NK-92 (cell line): Measurements from ENCODE around the gene TBX5.
"Not testable (repeated sequence)": the region's sequence is repeated elsewhere in the genome, so short reads cannot be mapped to it uniquely, and the experiment has no call there.

ENCODE experiments used
- DNase-seq: peaks from one replicate; lab custom pipeline; 2025; ENCODE audit not compliant: unreplicated experiment; lab: John Stamatoyannopoulos, UW

The TBX5 gene

DNA sequence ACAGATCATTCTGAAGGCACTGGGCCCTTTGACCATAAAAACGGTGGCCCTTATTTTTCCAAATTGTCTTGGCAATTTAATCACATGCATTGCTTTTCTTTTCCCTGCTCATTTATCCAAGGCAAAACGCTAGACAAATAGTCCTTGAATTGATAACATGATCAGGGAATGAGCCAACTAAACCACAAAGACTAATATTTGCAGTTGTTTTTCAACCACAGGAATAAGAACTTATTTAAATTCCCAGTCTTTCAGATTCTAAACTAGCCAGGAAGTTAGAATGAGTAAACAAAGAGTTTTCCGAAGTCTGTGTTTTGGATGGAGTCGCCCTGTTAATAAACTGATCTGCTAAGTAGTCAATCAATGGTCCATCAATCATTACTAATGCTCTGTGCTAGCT lies 14.9 kb downstream of the TBX5 start:
- DNase-seq = no peak

DNA sequence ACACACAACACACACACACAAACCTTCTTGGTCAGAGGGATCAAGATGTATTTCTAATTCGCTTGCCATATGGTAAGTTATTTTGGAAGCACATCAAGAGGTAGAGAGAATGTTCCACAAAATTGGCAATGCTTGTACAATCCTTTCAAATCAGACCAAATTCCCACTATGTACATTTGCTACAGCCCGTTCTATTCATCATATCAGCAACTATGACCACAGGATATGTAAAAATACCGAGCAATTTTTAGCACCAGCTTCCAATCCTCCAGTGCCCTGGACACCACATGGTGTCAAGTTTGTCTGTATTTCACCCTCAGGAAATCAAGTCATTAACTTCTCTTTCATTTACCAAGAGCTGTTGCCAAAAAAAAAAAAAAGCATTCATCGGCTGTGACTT lies 21.2 kb downstream of the TBX5 start:
- DNase-seq = no peak

GRCh38 chr12:114381177-114381576 lies 24.8 kb downstream of the TBX5 start:
- no peak for DNase-seq

GRCh38 chr12:114371733-114372132 lies 34.2 kb downstream of the TBX5 start:
- no peak for DNase-seq

GRCh38 chr12:114371250-114371649 lies 34.7 kb downstream of the TBX5 start:
- no peak for DNase-seq

DNA sequence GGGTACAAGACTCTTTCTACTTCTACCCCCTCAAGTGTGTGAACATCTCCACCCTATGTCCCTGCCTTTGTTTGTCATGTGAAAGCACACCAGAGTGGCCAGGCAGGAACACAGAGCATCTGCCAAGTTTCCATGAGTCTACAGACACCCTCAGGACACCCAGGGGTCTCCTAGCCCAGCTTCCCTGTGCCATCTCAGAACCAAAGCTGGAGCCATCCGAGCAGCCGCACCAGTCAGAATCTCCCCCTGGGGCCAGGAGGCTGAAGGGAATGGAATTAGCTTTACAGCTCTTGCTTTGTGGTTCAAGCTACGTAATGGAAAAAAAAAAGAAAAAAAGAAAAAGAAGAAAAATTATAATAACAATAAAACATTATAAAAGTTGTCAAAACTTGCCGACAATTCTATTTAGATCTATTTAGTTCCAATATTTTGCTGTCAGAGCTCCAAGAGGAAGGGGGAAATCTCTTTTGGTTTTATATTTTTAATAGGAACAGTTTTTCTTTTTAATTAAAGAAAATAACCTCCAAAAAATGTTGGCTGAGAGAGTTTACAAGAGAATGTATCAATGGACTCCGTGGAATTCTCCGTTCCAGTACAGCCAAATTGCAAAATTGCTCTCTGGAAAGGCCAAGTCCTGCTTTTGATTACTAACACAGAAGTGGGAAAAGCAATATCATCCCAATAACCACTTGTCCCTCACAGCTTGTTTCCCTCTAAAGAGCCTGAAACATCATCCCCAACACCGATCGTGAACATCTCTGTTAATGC lies 37.1 kb downstream of the TBX5 start:
- no peak for DNase-seq

DNA sequence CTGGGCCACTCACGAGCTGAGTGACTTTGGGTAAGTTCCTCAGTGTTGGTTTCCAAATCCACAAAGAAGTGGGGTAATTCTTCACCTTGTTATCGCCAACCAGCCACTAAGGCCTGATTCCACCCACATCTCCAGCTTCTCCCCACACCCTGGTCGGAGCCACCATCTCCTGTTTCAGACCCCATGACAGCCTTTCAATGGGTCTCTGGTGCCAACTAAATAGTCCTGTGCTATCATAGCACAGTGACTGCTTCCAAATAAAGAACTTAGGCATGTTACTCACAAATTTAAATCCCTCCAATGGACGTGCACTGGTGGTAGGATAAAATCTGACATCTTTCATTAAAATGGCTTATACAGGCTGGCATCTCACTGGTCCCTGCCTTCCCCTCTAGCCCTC lies 44.0 kb downstream of the TBX5 start:
- no peak for DNase-seq

- DNase-seq = no peak
Measured at GRCh38 chr12:114361545-114361944, 44.4 kb downstream of the TBX5 start.

DNA sequence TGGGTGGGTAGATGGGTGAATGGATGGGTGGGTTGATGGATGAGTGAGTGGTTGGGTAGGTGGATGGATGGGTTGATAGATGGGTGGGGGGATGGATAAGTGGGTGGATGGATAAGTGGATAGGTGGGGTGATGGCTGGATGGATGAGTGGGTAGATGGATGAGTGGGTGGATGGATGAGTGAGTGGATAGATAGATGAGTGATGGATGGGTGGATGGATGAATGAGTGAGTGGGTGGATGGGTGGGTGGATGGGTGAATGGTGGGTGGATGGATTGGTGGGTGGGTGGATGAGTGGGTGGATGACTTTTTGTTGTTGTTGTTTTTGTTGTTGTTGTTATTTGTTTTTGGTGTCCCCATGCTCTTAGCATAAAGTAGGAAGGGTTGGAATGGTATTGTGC lies 45.5 kb downstream of the TBX5 start:
- DNase-seq = no peak

GRCh38 chr12:114355389-114356088 lies 50.4 kb downstream of the TBX5 start:
- DNase-seq = no peak

DNA sequence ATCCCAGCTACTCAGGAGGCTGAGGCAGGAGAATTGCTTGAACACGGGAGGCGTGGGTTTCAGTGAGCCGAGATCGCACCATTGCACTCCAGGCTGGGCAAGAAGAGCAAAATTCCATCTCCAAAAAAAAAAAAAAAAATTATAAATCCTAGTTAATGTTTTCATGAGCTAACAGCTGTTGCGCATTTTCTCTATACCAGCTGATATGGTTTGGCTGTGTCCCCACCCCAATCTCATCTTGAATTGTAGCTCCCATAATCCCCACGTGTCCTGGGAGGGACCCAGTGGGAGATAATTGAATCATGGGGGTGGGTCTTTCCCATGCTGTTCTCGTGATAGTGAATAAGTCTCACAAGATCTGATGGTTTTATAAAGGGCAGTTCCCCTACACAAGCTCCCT lies 56.7 kb downstream of the TBX5 start:
- not testable (repeated sequence) for DNase-seq

DNA sequence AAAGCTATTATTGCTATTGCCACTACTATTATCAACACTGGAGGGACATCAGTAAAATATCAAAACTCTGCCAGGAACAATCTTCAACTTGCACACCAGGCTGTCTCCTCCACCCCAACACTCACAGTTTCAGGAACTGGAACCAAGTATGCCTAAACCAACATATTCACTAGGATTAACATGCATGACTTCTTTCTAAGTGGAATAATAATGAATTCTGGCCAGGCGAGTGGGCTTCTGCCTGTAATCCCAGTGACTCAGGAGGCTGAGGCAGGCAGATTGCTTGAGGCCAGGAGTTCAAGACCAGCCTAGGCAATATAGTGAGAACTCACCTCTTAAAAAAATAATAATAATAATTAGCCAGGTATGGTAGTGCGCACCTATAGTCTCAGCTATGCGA lies 58.1 kb downstream of the TBX5 start:
- DNase-seq = no peak

GRCh38 chr12:114344831-114345230 lies 61.1 kb downstream of the TBX5 start:
- no peak for DNase-seq

- no peak for DNase-seq
Measured at GRCh38 chr12:114344303-114344663, 61.7 kb downstream of the TBX5 start.

GRCh38 chr12:114343585-114344302 lies 62.2 kb downstream of the TBX5 start:
- DNase-seq = no peak

GRCh38 chr12:114342656-114343055 lies 63.3 kb downstream of the TBX5 start:
- DNase-seq = no peak

DNA sequence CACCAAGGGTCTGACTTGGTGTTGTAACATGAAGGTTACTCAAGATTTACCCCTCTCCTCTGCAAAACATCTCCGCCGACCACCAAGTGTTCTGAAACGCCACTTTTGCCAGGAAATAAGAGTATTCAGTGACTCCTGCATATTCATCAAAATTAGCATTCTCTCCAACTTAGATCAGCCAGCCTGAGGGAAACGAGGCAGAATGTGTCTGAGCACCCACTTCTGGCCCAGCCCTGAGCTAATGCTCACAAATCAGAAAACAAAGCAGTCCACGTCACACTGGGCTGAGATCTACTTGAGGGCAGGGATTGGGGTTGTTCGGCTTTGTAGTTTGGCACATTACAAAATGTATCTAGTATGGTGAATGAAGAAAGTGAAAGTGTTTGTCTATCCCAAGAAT lies 64.3 kb downstream of the TBX5 start:
- no peak for DNase-seq

- no peak for DNase-seq
Measured at GRCh38 chr12:114340231-114340630, 65.7 kb downstream of the TBX5 start.

GRCh38 chr12:114339626-114340025 lies 66.3 kb downstream of the TBX5 start:
- DNase-seq = no peak

DNA sequence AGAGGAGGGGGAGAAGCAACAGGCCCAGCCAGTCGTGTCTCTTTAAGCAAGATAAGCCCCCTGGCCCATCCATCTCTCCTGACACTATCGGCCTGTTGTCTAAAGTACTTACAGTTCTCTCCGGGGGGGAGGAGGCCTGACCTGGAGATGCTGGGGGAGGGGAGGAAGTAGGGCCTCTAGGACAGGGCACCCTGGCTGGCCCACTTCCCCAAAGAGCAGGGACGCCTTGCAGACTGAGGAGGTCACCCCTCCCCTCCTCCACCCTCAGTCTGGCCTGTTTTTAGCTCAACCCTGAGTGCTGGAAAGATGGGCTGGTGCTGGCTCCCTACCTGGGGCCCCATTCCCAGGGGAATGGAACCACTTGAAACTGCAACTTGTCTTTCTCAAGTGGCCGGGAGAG lies 70.3 kb downstream of the TBX5 start:
- DNase-seq = no peak

- no peak for DNase-seq
Measured at GRCh38 chr12:114334395-114334794, 71.5 kb downstream of the TBX5 start.

DNA sequence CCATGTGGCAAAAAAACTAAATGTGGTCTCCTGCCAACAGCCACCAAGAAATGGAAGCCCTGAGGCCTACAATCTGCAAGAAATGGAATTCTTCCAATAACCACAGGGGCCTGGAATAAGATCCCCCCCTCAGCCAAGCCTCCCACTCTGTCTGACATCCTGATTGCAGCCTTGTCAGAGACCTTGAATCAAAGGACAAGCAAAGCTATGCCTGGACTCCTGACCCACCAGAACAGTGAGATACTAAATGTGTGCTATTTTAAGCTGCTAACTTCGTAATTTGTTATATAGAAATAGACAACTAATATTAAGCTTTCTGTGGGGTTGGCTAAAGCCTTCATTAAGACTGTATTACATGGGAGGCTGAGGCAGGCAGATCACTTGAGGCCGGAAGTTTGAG lies 77.7 kb downstream of the TBX5 start:
- DNase-seq = no peak
